ENCODE data around the gene XRCC4.
"Not testable (repeated sequence)": the region's sequence is repeated elsewhere in the genome, so short reads cannot be mapped to it uniquely, and the experiment has no call there.

XRCC4 gene

DNA sequence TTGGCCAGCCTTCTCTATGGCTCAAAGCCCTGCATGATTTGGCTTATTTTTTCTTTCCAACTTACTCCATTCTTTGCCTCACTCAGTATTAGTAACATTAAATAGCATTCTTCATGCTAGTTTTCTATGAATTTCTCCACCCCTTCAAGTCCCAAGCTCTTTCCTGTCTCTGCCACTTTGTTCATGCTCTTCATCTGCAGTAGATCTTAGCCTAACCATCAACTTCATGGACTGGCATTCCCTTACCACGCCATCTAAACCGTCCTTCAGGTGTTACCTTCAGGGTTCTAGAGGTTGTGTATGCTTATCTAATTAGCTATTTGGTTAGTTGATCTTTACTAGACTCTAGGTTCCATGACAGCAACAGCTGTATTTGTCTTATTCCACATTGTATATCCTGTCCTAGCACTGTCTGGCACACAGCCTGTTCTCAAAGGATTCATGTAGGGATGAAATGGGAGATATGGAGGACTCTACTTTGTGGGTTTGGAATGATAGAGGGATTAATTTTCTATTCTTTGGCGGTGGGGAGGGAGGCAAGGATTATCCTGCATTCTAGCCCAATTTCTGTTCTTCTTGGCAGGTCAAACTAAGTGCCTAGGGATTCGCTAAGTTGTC, 26.5 kb upstream of the XRCC4 start:
- no peak overlapping the region for H3K27ac ChIP-seq
- TF ChIP-seq, protein P1, sequence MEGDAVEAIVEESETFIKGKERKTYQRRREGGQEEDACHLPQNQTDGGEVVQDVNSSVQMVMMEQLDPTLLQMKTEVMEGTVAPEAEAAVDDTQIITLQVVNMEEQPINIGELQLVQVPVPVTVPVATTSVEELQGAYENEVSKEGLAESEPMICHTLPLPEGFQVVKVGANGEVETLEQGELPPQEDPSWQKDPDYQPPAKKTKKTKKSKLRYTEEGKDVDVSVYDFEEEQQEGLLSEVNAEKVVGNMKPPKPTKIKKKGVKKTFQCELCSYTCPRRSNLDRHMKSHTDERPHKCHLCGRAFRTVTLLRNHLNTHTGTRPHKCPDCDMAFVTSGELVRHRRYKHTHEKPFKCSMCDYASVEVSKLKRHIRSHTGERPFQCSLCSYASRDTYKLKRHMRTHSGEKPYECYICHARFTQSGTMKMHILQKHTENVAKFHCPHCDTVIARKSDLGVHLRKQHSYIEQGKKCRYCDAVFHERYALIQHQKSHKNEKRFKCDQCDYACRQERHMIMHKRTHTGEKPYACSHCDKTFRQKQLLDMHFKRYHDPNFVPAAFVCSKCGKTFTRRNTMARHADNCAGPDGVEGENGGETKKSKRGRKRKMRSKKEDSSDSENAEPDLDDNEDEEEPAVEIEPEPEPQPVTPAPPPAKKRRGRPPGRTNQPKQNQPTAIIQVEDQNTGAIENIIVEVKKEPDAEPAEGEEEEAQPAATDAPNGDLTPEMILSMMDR (conservative IDR thresholded peaks at IDR 0.05), result no peak
- TF ChIP-seq ZFX (IDR thresholded peaks at IDR 0.05), result no peak

GRCh38 chr5:83055166-83055565, 22.2 kb upstream of the XRCC4 start:
- no peak for TF ChIP-seq ZFX (IDR thresholded peaks at IDR 0.05)
- TF ChIP-seq, protein P1 (conservative IDR thresholded peaks at IDR 0.05), result no peak
- H3K27ac ChIP-seq, result no peak overlapping the region

DNA sequence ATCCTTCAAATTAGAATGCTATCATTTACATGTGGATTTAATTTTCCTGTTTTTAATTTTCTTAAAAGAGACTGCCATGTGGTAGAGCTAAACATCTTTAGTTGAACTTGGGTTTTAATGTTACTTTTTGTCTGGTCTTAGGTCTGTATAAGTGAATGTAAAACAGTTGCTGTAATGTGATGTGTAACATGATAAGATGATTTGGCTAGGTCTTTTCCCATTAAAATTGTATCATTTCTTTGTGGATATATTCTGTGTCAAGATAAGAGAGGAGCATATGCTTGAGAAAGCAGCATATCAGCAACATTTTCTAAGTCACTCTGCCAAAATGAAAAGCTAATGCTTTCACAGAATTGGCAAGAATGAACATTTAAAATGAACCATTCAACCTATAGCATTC, 18.6 kb upstream of the XRCC4 start:
- no peak overlapping the region for H3K27ac ChIP-seq
- TF ChIP-seq, protein P1 (conservative IDR thresholded peaks at IDR 0.05), result no peak
- no peak for TF ChIP-seq ZFX (IDR thresholded peaks at IDR 0.05)

DNA sequence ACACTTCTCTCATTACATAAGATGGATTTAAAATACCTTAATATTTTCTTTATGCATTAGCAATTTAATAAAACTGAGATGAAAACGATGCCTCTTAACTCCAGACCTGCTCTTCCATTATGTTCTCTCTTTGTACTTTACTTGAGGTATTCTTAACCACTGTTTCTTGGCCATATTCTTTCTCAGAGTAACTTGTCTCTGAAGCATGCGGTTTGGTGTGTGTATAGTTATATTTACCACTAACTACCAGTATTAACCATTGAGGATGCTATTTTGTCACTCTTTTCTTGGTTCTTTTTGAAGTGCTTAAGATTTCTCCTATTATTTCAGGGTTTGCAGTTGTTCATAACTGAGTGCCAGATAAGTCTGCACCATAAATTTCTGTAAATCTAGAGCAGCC, 18.0 kb upstream of the XRCC4 start:
- no peak overlapping the region for H3K27ac ChIP-seq
- no peak for TF ChIP-seq ZFX (IDR thresholded peaks at IDR 0.05)
- TF ChIP-seq, protein P1 (conservative IDR thresholded peaks at IDR 0.05), result no peak

DNA sequence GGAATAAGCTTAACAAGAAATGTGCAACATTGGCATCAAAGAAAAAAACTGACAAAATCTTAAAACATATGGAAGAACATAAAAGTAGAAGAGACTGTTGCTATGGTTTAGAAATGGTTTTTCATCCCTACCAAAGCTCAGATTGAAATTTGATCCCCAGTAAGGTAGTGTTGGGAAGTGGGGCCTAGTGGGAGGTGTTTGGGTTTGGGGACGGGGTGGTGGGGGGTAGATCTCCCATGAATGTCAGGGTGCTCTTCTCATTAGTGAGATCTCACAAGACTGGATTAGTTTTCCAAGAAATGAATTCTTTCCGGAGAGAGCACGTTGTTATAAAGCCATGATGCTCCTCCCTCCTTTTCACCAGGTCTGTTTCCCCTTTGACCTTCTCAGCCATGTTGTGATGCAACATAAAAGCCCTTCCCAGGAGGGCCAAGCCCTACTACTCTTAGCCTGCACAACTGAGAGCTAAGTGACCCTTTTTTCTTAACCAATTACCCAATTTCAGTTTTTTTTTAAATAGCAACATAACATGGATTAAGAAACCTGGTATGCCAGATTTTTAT, 10.7 kb upstream of the XRCC4 start:
- no peak overlapping the region for H3K27ac ChIP-seq
- TF ChIP-seq, protein P1 (conservative IDR thresholded peaks at IDR 0.05), result no peak
- TF ChIP-seq ZFX (IDR thresholded peaks at IDR 0.05), result no peak

GRCh38 chr5:83067377-83067776, 10.0 kb upstream of the XRCC4 start:
- not testable (repeated sequence) for H3K27ac ChIP-seq

DNA sequence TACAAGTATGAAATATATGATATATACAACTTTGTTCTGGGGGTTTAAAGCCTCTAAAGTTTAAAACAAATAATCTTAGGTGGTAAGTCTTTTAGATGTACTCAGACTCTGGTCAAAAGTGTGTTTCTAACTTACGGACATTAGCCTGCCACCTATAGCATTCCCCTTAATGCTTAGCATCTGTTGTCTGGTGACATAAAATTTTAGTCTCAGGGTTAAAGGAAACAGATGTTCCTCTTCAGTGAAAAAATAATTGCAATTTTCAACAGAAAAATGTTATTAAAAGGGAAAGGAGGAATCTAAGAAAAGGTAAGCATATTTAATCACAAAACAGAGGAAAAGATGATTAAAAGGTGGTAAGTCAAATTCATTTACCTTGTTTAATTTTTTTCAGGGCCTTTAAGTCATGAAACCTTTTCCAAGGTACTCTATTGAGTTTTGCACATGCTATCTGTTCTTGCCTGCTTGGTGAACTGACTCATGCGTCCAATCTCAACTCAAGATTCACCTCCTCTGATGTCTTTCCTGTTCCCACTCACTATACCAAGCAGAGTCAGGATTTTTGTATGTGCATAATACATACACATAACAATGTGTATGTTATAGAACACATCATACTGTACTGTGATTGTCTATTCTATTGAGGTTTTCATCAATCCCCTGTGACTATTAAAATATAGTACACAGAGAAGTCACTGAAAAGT, 8.1 kb upstream of the XRCC4 start:
- no peak overlapping the region for H3K27ac ChIP-seq
- TF ChIP-seq, protein P1 (conservative IDR thresholded peaks at IDR 0.05), result no peak
- TF ChIP-seq ZFX (IDR thresholded peaks at IDR 0.05), result no peak
